H1 (cell line): Measurements from ENCODE around the gene NUP43. TPM values are rescaled to one million over a fixed set of nuclear protein-coding genes. Genes with fewer than 3 reads are reported as not detected.

Source experiments
- CTCF ChIA-PET: fragments of 300-600 bp; sonication (Branson Sonifier 250); formaldehyde crosslinking; loops from one replicate; lab custom pipeline; 2021; ENCODE audit not compliant: partially characterized antibody; lab: Charles Lee
- POLR2A ChIA-PET: fragments of 300-600 bp; sonication (Branson Sonifier 250); formaldehyde crosslinking; loops from one replicate; lab custom pipeline; 2021; ENCODE audit warnings: inconsistent platforms; ENCODE audit not compliant: partially characterized antibody; lab: Charles Lee
- DNase-seq, 2 experiments: peaks; one replicate each; pipeline versions ENCODE4 v3.0.0 to v3.0.0-alpha.2; 2010 to 2022; ENCODE audit warnings: low spot score in 2 of 2, low read depth in 1 of 2, mixed read lengths in 1 of 2
- FAIRE-seq: peaks from 2 replicates; lab custom pipeline; 2011; peaks lifted over from hg19 to GRCh38; lab: Jason Lieb, UNC
- H2AFZ ChIP-seq: 2 replicates; pipeline ENCODE4 v1.8.1; 2012; ENCODE audit warnings: low read length, inconsistent platforms
- H2AK5ac ChIP-seq: 2 replicates; pipeline ENCODE4 v1.6.1; 2013; ENCODE audit warnings: low read depth, low read length
- H2BK120ac ChIP-seq: replicated peaks from 2 replicates; pipeline ENCODE3; 2013; ENCODE audit warnings: low read depth, low read length, inconsistent platforms
- H2BK12ac ChIP-seq: 2 replicates; pipeline ENCODE4 v1.6.1; 2013; ENCODE audit warnings: low read depth, low read length
- H2BK15ac ChIP-seq: 2 replicates; pipeline ENCODE4 v1.6.1; 2013; ENCODE audit warnings: low read length
- H2BK20ac ChIP-seq: 2 replicates; pipeline ENCODE4 v1.6.1; 2013; ENCODE audit warnings: low read length
- H2BK5ac ChIP-seq: 2 replicates; pipeline ENCODE4 v1.6.1; 2013; ENCODE audit warnings: low read depth, low read length
- H3K14ac ChIP-seq: 2 replicates; pipeline ENCODE4 v1.6.1; 2013; ENCODE audit warnings: inconsistent platforms; ENCODE audit not compliant: insufficient read length
- H3K18ac ChIP-seq: 2 replicates; pipeline ENCODE4 v1.6.1; 2013; ENCODE audit warnings: low read length; ENCODE audit errors: extremely low read depth
- H3K23ac ChIP-seq: 2 replicates; pipeline ENCODE4 v1.6.1; 2013; ENCODE audit warnings: inconsistent platforms; ENCODE audit not compliant: insufficient read length
- H3K23me2 ChIP-seq: 2 replicates; pipeline ENCODE4 v1.6.1; 2013; ENCODE audit warnings: low read depth, low read length
- H3K27ac ChIP-seq: 2 replicates; pipeline ENCODE4 v1.6.1; 2011; ENCODE audit warnings: low read depth, low read length, inconsistent platforms
- H3K27me3 ChIP-seq, 4 experiments: replicated peaks in 1 of 4; 1 replicate in 1 of 4; 2 replicates in 3 of 4; pipeline versions ENCODE4 v1.6.1 to v1.8.1; 2011 to 2013; ENCODE audit warnings: low read length in 3 of 4, mild to moderate bottlenecking in 3 of 4, inconsistent platforms in 2 of 4, mixed read lengths in 2 of 4, moderate library complexity in 1 of 4; ENCODE audit not compliant: control insufficient read depth in 3 of 4, insufficient read depth in 3 of 4; ENCODE audit errors: extremely low read depth in 1 of 4
- H3K36me3 ChIP-seq, 4 experiments: 2 replicates each; pipeline versions ENCODE4 v1.6.1 to v1.8.1; 2011 to 2013; ENCODE audit warnings: mild to moderate bottlenecking in 4 of 4, low read length in 3 of 4, moderate library complexity in 2 of 4, control low read depth in 1 of 4, inconsistent platforms in 1 of 4; ENCODE audit not compliant: insufficient read depth in 4 of 4, control insufficient read depth in 2 of 4
- H3K4ac ChIP-seq: replicated peaks from 2 replicates; pipeline ENCODE3; 2013; ENCODE audit warnings: low read length, low read depth, mixed read lengths, inconsistent platforms; ENCODE audit not compliant: insufficient read length
- H3K4me1 ChIP-seq, 4 experiments: replicated peaks in 1 of 4; 1 replicate in 1 of 4; 2 replicates in 3 of 4; pipeline versions ENCODE4 v1.6.1 to v1.8.1; 2011 to 2013; ENCODE audit warnings: low read length in 3 of 4, inconsistent platforms in 2 of 4, mixed read lengths in 1 of 4; ENCODE audit not compliant: insufficient read depth in 4 of 4, control insufficient read depth in 3 of 4
- H3K4me2 ChIP-seq, 2 experiments: 2 replicates each; pipeline versions ENCODE4 v1.6.1 to v1.8.1; 2011 to 2013; ENCODE audit warnings: low read depth in 2 of 2, low read length in 2 of 2, control low read depth in 1 of 2, inconsistent platforms in 1 of 2, mild to moderate bottlenecking in 1 of 2; ENCODE audit not compliant: insufficient read depth in 1 of 2
- H3K4me3 ChIP-seq, 4 experiments: fragments of 200-600, 300-600 bp in 1 of 4; sonication (generic), shearing (Covaris generic), sonication (Bioruptor Twin) in 1 of 4; 2 replicates each; pipeline versions ENCODE4 v1.5.1 to v1.8.1; 2011 to 2016; ENCODE audit warnings: low read length in 4 of 4, low read depth in 3 of 4, control low read depth in 2 of 4, inconsistent platforms in 2 of 4, mild to moderate bottlenecking in 2 of 4, mixed read lengths in 1 of 4, moderate library complexity in 1 of 4; ENCODE audit not compliant: insufficient read depth in 2 of 4; ENCODE audit errors: extremely low read depth in 1 of 4
- H3K56ac ChIP-seq: replicated peaks from 2 replicates; pipeline ENCODE3; 2013; ENCODE audit warnings: low read depth, mild to moderate bottlenecking, mixed read lengths, low read length, inconsistent platforms; ENCODE audit not compliant: insufficient read length
- H3K79me1 ChIP-seq: 2 replicates; pipeline ENCODE4 v1.6.1; 2013; ENCODE audit warnings: low read depth, low read length, control low read depth
- H3K79me2 ChIP-seq, 2 experiments: 2 replicates each; pipeline versions ENCODE4 v1.6.1 to v1.8.1; 2012 to 2013; ENCODE audit warnings: low read length in 2 of 2, mild to moderate bottlenecking in 2 of 2, inconsistent platforms in 1 of 2; ENCODE audit not compliant: insufficient read depth in 2 of 2, control insufficient read depth in 1 of 2
- H3K9ac ChIP-seq, 4 experiments: replicated peaks in 1 of 4; 1 replicate in 1 of 4; 2 replicates in 3 of 4; pipeline versions ENCODE4 v1.6.1 to v1.8.1; 2011 to 2013; ENCODE audit warnings: low read depth in 3 of 4, low read length in 3 of 4, control low read depth in 2 of 4, mild to moderate bottlenecking in 2 of 4, moderate library complexity in 2 of 4, inconsistent platforms in 1 of 4; ENCODE audit errors: extremely low read depth in 1 of 4
- H3K9me3 ChIP-seq, 2 experiments: 2 replicates each; pipeline versions ENCODE4 v1.6.1 to v1.8.1; 2012 to 2013; ENCODE audit warnings: mild to moderate bottlenecking in 2 of 2, moderate library complexity in 2 of 2, control low read depth in 1 of 2, inconsistent platforms in 1 of 2, low read depth in 1 of 2, low read length in 1 of 2, mixed read lengths in 1 of 2; ENCODE audit not compliant: insufficient read depth in 2 of 2
- H4K20me1 ChIP-seq, 2 experiments: replicated peaks in 1 of 2; 2 replicates each; pipeline versions ENCODE3 to v1.8.1; 2011 to 2013; ENCODE audit warnings: inconsistent platforms in 2 of 2, low read length in 2 of 2, mild to moderate bottlenecking in 1 of 2; ENCODE audit not compliant: insufficient read depth in 2 of 2, control insufficient read depth in 1 of 2
- H4K5ac ChIP-seq: 2 replicates; pipeline ENCODE4 v1.6.1; 2013; ENCODE audit warnings: low read length, low read depth, mixed read lengths, inconsistent platforms; ENCODE audit not compliant: insufficient read length
- H4K8ac ChIP-seq: 2 replicates; pipeline ENCODE4 v1.8.0; 2013; ENCODE audit warnings: mild to moderate bottlenecking, moderate library complexity, low read length, inconsistent platforms; ENCODE audit not compliant: insufficient read depth; ENCODE audit errors: extremely low read depth
- H4K91ac ChIP-seq: replicated peaks from 2 replicates; pipeline ENCODE3; 2013; ENCODE audit warnings: low read length, mixed read lengths, inconsistent platforms; ENCODE audit not compliant: insufficient read length
- BCL11A ChIP-seq, 2 experiments: IDR thresholded peaks; one replicate each; pipeline ENCODE4 v1.6.1; 2011; ENCODE audit warnings: low read depth in 2 of 2, low read length in 2 of 2, mild to moderate bottlenecking in 2 of 2
- FOSL1 ChIP-seq: IDR thresholded peaks from 2 replicates; pipeline ENCODE4 v1.6.1; 2011; ENCODE audit warnings: mild to moderate bottlenecking, low read depth, low read length, moderate library complexity; ENCODE audit not compliant: insufficient read depth
- GABPA ChIP-seq: IDR thresholded peaks from 2 replicates; pipeline ENCODE4 v1.6.1; 2011; ENCODE audit warnings: mild to moderate bottlenecking, low read length, moderate library complexity, borderline replicate concordance; ENCODE audit not compliant: insufficient read depth
- GTF2F1 ChIP-seq: IDR thresholded peaks from 2 replicates; pipeline ENCODE4 v1.6.1; 2012; ENCODE audit warnings: low read depth, low read length, improper control_type of control experiment, borderline replicate concordance
- POLR2AphosphoS5 ChIP-seq: IDR thresholded peaks from 2 replicates; pipeline ENCODE4 v1.6.1; 2011; ENCODE audit warnings: low read depth, low read length
- RAD21 ChIP-seq, 2 experiments: IDR thresholded peaks in 1 of 2; conservative IDR thresholded peaks in 1 of 2; 2 replicates each; pipeline ENCODE4 v1.6.1; 2011; ENCODE audit warnings: low read depth in 2 of 2, low read length in 2 of 2, improper control_type of control experiment in 1 of 2, inconsistent platforms in 1 of 2, mild to moderate bottlenecking in 1 of 2, moderate library complexity in 1 of 2
- RBBP5 ChIP-seq: IDR thresholded peaks from 2 replicates; pipeline ENCODE4 v1.7.1; 2012; ENCODE audit warnings: low read depth, mild to moderate bottlenecking, inconsistent platforms, low read length, moderate library complexity, borderline replicate concordance
- RFX5 ChIP-seq: IDR thresholded peaks from 2 replicates; pipeline ENCODE4 v1.6.1; 2011; ENCODE audit warnings: low read depth, low read length, improper control_type of control experiment, borderline replicate concordance
- SP2 ChIP-seq: IDR thresholded peaks from 2 replicates; pipeline ENCODE4 v1.6.1; 2012; ENCODE audit warnings: mild to moderate bottlenecking, low read length, inconsistent platforms
- WGBS, 2 experiments: shearing (Covaris generic) in 1 of 2; methylation state at CpG; one replicate each; pipeline versions ENCODE4 v1.1.6 to v1.1.7; 2013 to 2015; ENCODE audit warnings: low lambda C conversion rate in 2 of 2, mixed read lengths in 2 of 2, inconsistent platforms in 1 of 2, low coverage in 1 of 2, missing lambda C conversion rate in 1 of 2; ENCODE audit not compliant: insufficient replicate concordance in 2 of 2, insufficient coverage in 1 of 2, insufficient read length in 1 of 2; ENCODE audit errors: extremely low coverage in 1 of 2, missing lambda C conversion rate in 1 of 2; 5-methylcytosine and 5-hydroxymethylcytosine counted together
- polyA plus RNA-seq, 7 experiments: library from polyadenylated mRNA; depleted of rRNA in 3 of 7; stranded (reverse) in 5 of 7; unstranded in 2 of 7; fragments of >200 nt in 5 of 7; fragments of 200-250 nt in 2 of 7; gene quantifications; 1 replicate in 5 of 7; 2 replicates in 1 of 7; 4 replicates in 1 of 7; pipeline versions ENCODE4 v1.2.1 to v1.2.3, GENCODE V29; 2011 to 2013; ENCODE audit warnings: missing spikeins in 2 of 7, mixed read lengths in 2 of 7
- total RNA-seq: library from RNA; stranded (reverse); fragmentation: NEBNext Ultra II Directional; extraction: Animal tissue kit (Norgen Biotek cat#: 25700); gene quantifications from 2 replicates; pipeline ENCODE4 v1.2.1, GENCODE V29; 2021

NUP43 gene
- total and polyA plus RNA-seq, 2 of the 8 experiments (the other 6 are each of a cell fraction or from before 2014, with no cell fraction given) = 25.2 to 83.4 TPM

GRCh38 chr6:149698175-149698574, 48.2 kb downstream of the NUP43 start:
- FAIRE-seq = no peak
- no peak overlapping the region for H2AK5ac ChIP-seq
- H3K27me3 ChIP-seq = no peaks in the 10 kb centered on the region
- H3K79me2 ChIP-seq = peaks cover 0 to 70% of the 10 kb centered on the region in 2 experiments; a peak in 2 of 4 replicates
- no peak overlapping the region for H2BK15ac ChIP-seq
- H2BK5ac ChIP-seq = no peak overlapping the region
- no peak overlapping the region; the same call in 1 of the 2 replicates for H4K8ac ChIP-seq
- H2BK12ac ChIP-seq = no peak overlapping the region
- no peak overlapping the region for H3K14ac ChIP-seq
- H2BK120ac ChIP-seq = no peak overlapping the region
- no peak overlapping the region for H3K4me2 ChIP-seq
- CTCF ChIA-PET = interaction anchor here (1.1 to 1.4 kb wide), 2 partner anchors 53 to 132 kb away, joined by 3 read pairs; partner anchors contain the start of gene GINM1
- no peak overlapping the region for H3K56ac ChIP-seq
- H4K20me1 ChIP-seq = peaks cover 0 to 2% of the 10 kb centered on the region in 2 experiments
- no peak overlapping the region for H3K4ac ChIP-seq
- peaks cover 0 to 28% (median 6%) of the 10 kb centered on the region in 4 experiments; a peak in 3 of 8 replicates for H3K36me3 ChIP-seq
- H3K9me3 ChIP-seq = no peaks in the 10 kb centered on the region
- TF ChIP-seq SP2 = no peak
- no peak for TF ChIP-seq RAD21 (IDR thresholded peaks at IDR 0.05 in 1 of 2, conservative IDR thresholded peaks at IDR 0.05 in 1 of 2; ENCODE audit: low read depth in 2 of 2, low read length in 2 of 2)
- TF ChIP-seq RBBP5 = no peak
- no peak for TF ChIP-seq GTF2F1
- TF ChIP-seq POLR2AphosphoS5 = no peak
- no peak for TF ChIP-seq BCL11A (IDR thresholded peaks at IDR 0.05; ENCODE audit: low read depth in 2 of 2, low read length in 2 of 2)
- TF ChIP-seq RFX5 = no peak
- no peak for TF ChIP-seq FOSL1
- TF ChIP-seq GABPA = no peak
- TF ChIP-seq, all 59 proteins: peak for 0
- Histone ChIP-seq H3K23ac (no peak overlapping the region), H3K18ac (no peak overlapping the region), H3K23me2 (no peaks in the 10 kb centered on the region), H3K4me1 (peaks cover 2 to 3% (median 2%) of the 10 kb centered on the region in 4 experiments; a peak in 4 of 7 replicates), H3K79me1 (no peaks in the 10 kb centered on the region; the same call in 1 of the 2 replicates), H3K27ac (no peak overlapping the region), H3K4me3 (no peak overlapping the region), H4K91ac (no peak overlapping the region), H4K5ac (no peak overlapping the region), H2AFZ (no peak overlapping the region), H3K9ac (no peak overlapping the region), H2BK20ac (no peak overlapping the region)
- POLR2A ChIA-PET = interaction anchor here (0.6 kb wide), 1 partner anchor 110 kb away, joined by 6 read pairs; no protein-coding TSS in a partner anchor
- WGBS, 2 experiments = 96% methylated on average over 2 of the region's 2 CpGs; no CpG with 5 or more reads in 1 of the 2 experiments
- no peak for DNase-seq
